ENCODE data around the gene DNAJC5. TPM values are rescaled to one million over a fixed set of nuclear protein-coding genes. Genes with fewer than 3 reads are reported as not detected.
A peak's percentile ranks its signal among the peaks of the same experiment; 100 is the strongest.
"Not testable (repeated sequence)": the region's sequence is repeated elsewhere in the genome, so short reads cannot be mapped to it uniquely, and the experiment has no call there.

DNAJC5 gene
- total RNA-seq, 2 experiments from 2014 or later: 19.4 to 19.5 TPM

DNA sequence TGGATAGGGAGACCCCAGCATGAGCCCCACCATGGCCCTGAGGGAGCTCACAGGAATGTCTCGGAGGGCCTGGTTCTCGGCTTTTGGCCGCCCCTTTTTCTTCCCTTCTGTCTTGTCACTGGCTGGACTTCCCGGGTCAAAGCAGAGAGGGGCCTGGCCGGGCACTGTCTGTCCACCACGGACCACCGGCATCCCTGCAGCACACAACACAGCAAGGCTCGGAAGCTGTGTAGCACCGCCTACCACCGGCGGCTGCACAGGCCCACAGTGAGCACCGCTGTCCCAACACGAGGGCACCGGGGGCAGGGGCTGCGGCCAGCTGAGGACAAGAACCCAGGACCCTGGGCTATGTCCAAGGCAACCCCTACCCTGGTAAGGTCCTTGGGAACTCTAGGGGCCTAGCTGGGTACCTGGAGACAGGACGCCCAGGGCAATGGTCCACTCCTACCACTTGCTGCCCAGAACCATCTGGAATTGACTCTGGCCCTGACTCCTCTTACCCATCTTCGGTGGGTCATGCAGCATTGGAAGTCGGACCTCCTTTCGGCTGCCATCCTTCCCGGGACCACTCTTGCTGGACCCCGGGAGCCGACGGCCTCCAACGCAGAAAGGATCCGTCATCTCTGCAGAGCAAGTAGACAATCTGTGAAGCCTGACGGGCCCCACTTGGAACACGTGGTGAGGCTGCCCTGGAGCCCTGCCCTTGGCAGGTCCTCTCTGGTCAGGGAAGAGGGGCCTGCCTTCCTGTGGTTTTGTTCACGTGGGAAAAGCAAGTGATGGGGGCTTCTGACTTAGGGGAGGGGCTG is 72.6 kb downstream of the DNAJC5 start:
- CTCF ChIA-PET: interaction anchor here (1.5 kb wide), 1 partner anchor 13 kb away, joined by 5 read pairs; the partner anchor contains the start of gene PRPF6
- H3K36me3 Mint-ChIP-seq (ENCODE audit: low read depth): peaks cover 4% of the 10 kb centered on the region
- peak overlapping the region; percentile 80 for H3K4me3 Mint-ChIP-seq
- no peaks in the 10 kb centered on the region for H3K27me3 Mint-ChIP-seq (ENCODE audit: low read depth)
- peaks cover 14% of the 10 kb centered on the region for H3K4me1 Mint-ChIP-seq (ENCODE audit: low read depth)
- peak; percentile 4 for DNase-seq
- intact Hi-C loops (cut with micrococcal nuclease): no loop called here
- no peak overlapping the region for H3K27ac Mint-ChIP-seq
- no peaks in the 10 kb centered on the region for H3K9me3 Mint-ChIP-seq

DNA sequence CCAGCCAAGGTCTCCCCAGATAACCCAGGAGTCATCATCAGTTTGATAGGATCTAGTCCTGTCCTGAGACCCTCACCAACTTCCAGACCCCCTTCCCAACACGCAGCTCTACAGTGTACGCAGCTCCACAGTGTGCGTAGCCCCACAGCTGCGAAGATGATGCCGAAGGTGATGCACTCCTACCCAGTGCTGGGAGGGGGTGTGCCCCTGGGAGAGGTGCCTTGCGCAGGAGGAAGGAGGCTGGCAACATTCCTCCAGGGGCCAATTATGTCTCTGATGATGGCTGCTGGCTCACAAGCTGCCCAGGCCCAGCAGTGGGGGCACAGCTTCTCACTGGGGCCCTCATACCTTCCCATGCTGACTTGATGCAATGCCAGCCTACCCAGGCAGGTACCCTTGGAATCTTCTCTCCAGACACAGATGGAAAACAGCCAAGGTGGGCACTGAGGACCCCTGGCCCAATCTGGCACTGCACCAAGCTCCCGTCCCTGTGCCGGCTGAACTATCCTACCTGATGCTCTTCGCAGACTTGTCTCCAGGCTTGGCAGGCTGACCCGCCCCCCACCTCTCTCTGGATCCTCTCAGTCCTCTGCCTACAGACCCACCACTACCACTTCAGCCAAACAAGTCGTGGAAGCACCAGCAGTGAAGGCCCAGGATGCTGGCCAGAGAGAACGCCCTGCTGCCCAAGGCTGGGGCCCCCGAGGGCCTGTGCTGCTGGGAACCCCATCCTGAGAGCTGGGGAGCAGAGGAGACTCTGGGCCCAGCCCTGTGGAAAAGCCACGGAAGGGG is 73.4 kb downstream of the DNAJC5 start:
- Mint-ChIP-seq H3K9me3 (no peaks in the 10 kb centered on the region), H3K36me3 (ENCODE audit: low read depth) (peaks cover 3% of the 10 kb centered on the region), H3K4me1 (ENCODE audit: low read depth) (peaks cover 15% of the 10 kb centered on the region), H3K4me3 (peak overlapping the region; percentile 80), H3K27me3 (ENCODE audit: low read depth) (no peaks in the 10 kb centered on the region), H3K27ac (peak overlapping the region; percentile 79)
- peak; percentile 4 for DNase-seq
- intact Hi-C loops (cut with micrococcal nuclease): no loop called here
- CTCF ChIA-PET: interaction anchor here (1.5 kb wide), 1 partner anchor 12 kb away, joined by 5 read pairs; the partner anchor contains the start of gene PRPF6

- CTCF ChIA-PET: no interaction called here
- Mint-ChIP-seq H3K27ac (peak overlapping the region; percentile 79), H3K9me3 (no peaks in the 10 kb centered on the region)
Observed at GRCh38 chr20:63968928-63969760, 74.2 kb downstream of the DNAJC5 start.

GRCh38 chr20:63969838-63970713 is 75.2 kb downstream of the DNAJC5 start, which contains the start of gene ZNF512B:
TSS of gene ZNF512B (minus strand) at chr20:63969930. CDS start at chr20:63967950, 1,980 bp downstream.
- Mint-ChIP-seq H3K27ac (peak within 1 kb of the TSS; percentile 79), H3K9me3 (no peaks in the 10 kb centered on the region), H3K36me3 (ENCODE audit: low read depth) (peaks cover 11% of the 10 kb centered on the region), H3K4me1 (ENCODE audit: low read depth) (peaks cover 21% of the 10 kb centered on the region), H3K4me3 (peak within 1 kb of the TSS; percentile 80), H3K27me3 (ENCODE audit: low read depth) (no peaks in the 10 kb centered on the region)
- CTCF ChIA-PET: no interaction called here
- intact Hi-C loops (cut with micrococcal nuclease): loop anchor here (2.0 kb wide), 1 partner anchor 389 kb away; no protein-coding TSS in a partner anchor
- peak; percentile 60 for DNase-seq

More at GRCh38 chr20:63968928-63969760, 74.2 kb downstream of the DNAJC5 start:
- H3K27me3 Mint-ChIP-seq (ENCODE audit: low read depth): no peaks in the 10 kb centered on the region
- H3K4me3 Mint-ChIP-seq: peak overlapping the region; percentile 80
- peaks cover 7% of the 10 kb centered on the region for H3K36me3 Mint-ChIP-seq (ENCODE audit: low read depth)
- H3K4me1 Mint-ChIP-seq (ENCODE audit: low read depth): peaks cover 20% of the 10 kb centered on the region
- DNase-seq: peak; percentile 43
- intact Hi-C loops (cut with micrococcal nuclease): no loop called here

DNA sequence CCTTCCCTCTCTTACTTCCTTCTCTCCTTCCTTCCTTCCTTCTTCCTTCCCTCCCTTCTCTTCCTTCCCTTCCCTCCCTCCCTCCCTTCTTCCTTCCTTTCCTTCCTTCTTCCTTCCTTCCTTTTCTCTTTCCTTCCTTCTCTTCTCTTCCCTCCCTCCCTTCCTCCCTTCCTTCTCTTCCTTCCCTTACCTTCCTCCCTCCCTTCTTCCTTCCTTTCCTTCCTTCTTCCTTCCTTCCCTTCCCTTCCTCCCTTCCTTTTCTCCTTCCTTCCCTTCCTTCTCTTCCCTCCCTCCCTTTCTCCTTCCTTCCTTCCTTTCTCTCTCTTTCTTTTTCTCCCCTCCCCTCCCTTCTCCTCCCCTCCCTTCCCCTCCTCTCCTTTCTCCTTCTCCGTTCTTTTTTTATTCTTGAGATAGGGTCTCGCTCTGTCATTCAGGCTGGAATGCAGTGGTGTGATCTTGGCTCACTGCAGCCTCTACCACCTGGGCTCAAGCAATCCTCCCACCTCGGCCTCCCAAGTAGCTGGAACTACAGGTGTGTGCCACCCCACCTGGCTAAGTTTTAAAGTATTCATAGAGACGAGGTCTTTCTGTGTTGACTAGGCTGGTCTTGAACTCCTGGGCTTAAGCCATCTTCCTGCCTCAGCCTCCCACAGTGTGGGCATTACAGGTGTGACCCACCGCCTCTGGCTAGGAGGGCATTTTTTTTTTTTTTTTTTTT is 75.9 kb downstream of the DNAJC5 start:
- Mint-ChIP-seq H3K36me3 (ENCODE audit: low read depth) (peaks cover 11% of the 10 kb centered on the region), H3K27me3 (ENCODE audit: low read depth) (no peaks in the 10 kb centered on the region), H3K27ac (no peak overlapping the region), H3K4me3 (peak overlapping the region; percentile 62), H3K4me1 (ENCODE audit: low read depth) (peaks cover 21% of the 10 kb centered on the region), H3K9me3 (no peaks in the 10 kb centered on the region)
- intact Hi-C loops (cut with micrococcal nuclease): loop anchor here (2.0 kb wide), 1 partner anchor 390 kb away; no protein-coding TSS in a partner anchor
- no peak for DNase-seq
- CTCF ChIA-PET: no interaction called here

DNA sequence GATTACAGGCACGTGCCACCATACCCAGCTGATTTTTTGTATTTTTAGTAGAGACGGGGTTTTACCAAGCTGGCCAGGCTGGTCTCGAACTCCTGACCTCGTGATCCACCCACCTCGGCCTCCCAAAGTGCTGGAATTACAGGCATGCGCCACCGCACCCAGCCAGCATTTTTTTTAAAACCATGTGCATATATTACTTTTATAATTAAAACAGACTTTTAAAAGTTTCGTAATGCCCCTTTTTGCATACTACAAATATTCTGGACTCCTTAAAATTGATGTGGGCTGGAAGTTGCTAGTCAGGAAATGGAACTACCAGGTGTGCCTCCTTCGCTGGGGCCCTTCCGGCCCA is 77.0 kb downstream of the DNAJC5 start:
- Mint-ChIP-seq H3K4me1 (ENCODE audit: low read depth) (peaks cover 30% of the 10 kb centered on the region), H3K36me3 (ENCODE audit: low read depth) (peaks cover 20% of the 10 kb centered on the region)
- DNase-seq; H3K27me3 Mint-ChIP-seq (ENCODE audit: low read depth); H3K4me3 Mint-ChIP-seq; H3K27ac Mint-ChIP-seq; CTCF ChIA-PET; H3K9me3 Mint-ChIP-seq: not testable (repeated sequence)
- intact Hi-C loops (cut with micrococcal nuclease): loop anchor here (2.0 kb wide), 1 partner anchor 391 kb away; no protein-coding TSS in a partner anchor

DNA sequence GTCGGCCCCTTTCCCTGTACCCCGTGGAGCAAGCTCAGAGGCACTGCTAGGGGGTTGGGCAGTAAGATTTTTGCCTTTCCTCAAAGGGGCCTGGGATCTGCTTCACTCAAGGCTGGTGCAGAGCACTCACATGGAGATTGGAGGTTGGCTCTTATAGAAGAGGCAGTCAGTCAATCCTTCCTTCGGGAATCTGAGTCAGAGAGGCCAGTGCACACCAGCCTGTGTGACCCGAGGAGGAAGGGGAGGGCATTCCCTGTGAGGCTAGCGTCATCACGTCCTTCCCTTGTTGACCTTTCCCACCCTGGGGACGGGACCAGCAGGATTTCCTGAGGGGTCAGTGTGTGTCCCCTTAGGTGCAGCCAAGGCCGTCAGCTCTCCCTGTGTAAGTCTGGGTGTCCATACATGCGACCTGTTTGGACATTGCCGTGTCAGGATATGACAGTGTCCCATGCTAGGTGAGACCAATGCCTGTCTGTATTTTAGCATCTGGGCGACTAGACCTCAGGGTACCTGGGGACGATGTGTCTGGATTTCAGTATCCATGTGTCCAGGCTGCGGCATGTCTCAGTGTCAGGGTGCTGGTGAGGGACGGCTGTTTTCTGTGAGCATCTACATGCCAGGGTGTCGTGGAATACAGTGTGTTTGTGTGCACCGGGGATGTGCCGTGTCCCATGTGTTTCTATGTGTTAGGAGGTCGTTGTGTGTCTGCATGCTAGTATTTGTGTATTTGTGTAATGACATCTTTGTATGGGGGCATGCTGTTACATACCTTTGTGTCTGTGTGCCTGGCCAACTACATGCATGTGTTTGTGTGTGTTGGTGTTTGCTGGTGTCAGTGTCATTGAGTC is 77.6 kb downstream of the DNAJC5 start:
- intact Hi-C loops (cut with micrococcal nuclease): loop anchor here (1.0 kb wide), 1 partner anchor 63 kb away; no protein-coding TSS in a partner anchor
- Mint-ChIP-seq H3K27me3 (ENCODE audit: low read depth) (no peaks in the 10 kb centered on the region), H3K4me3 (no peak overlapping the region), H3K9me3 (no peaks in the 10 kb centered on the region), H3K27ac (no peak overlapping the region), H3K36me3 (ENCODE audit: low read depth) (peaks cover 23% of the 10 kb centered on the region), H3K4me1 (ENCODE audit: low read depth) (peaks cover 36% of the 10 kb centered on the region)
- DNase-seq: no peak
- CTCF ChIA-PET: interaction anchor here (1.1 to 2.1 kb wide), 5 partner anchors 39 to 184 kb away, joined by 3 to 6 read pairs (median 5); partner anchors contain the start of gene TPD52L2

- CTCF ChIA-PET: interaction anchor here (1.0 to 2.1 kb wide), 15 partner anchors 19 to 476 kb away, joined by 3 to 10 read pairs (median 4); partner anchors contain the start of gene TPD52L2
- no peak for DNase-seq
- no peaks in the 10 kb centered on the region for H3K27me3 Mint-ChIP-seq (ENCODE audit: low read depth)
- H3K4me1 Mint-ChIP-seq (ENCODE audit: low read depth): peaks cover 42% of the 10 kb centered on the region
- no peak overlapping the region for H3K27ac Mint-ChIP-seq
- intact Hi-C loops (cut with micrococcal nuclease): loop anchor here (1.0 kb wide), 1 partner anchor 64 kb away; no protein-coding TSS in a partner anchor
- no peak overlapping the region for H3K4me3 Mint-ChIP-seq
- no peaks in the 10 kb centered on the region for H3K9me3 Mint-ChIP-seq
- H3K36me3 Mint-ChIP-seq (ENCODE audit: low read depth): peaks cover 23% of the 10 kb centered on the region
Observed at GRCh38 chr20:63973160-63973479, 78.2 kb downstream of the DNAJC5 start.

DNA sequence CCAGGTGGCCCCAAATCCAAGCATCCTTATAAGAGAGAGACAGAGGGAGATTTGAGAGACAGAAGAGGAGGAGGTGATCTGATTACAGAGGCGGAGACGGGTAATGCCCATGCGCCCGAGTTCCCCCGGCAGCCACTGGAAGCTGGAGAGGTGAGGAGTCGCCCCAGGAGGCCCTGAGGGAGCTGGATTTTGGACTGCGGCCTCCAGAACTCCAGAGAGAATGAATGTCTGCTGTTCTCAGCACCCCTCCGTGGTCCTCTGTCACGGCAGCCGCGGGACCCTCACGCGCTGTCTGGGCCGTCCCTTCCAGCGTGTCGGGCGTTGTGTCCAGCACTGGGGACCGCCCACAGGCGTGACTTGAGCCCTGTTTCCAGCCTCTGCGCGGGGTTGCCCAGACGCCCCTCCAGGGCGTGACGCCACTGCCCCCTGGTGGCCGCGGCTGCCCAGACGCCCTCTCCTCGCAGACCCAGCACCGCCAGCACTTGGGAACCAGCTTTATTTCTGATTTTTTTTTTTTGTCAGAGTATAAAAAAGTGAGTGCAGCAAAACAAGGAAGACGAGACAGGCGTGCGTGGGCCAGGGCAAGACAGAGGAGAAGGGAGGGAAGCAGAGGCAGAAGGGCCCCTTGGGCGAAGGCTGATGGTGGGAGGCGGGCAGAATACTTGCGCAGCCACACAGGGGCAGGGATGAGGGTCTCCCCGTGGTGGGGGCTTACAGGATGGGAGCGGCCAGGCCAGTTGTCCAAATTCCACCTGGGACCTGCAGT is 78.9 kb downstream of the DNAJC5 start:
- Mint-ChIP-seq H3K9me3 (no peaks in the 10 kb centered on the region), H3K27me3 (ENCODE audit: low read depth) (no peaks in the 10 kb centered on the region), H3K4me1 (ENCODE audit: low read depth) (peaks cover 41% of the 10 kb centered on the region), H3K27ac (peak overlapping the region; percentile 15), H3K36me3 (ENCODE audit: low read depth) (peaks cover 21% of the 10 kb centered on the region), H3K4me3 (no peak overlapping the region)
- intact Hi-C loops (cut with micrococcal nuclease): loop anchor here (1.0 kb wide), 4 partner anchors 65 to 436 kb away; no protein-coding TSS in a partner anchor
- CTCF ChIA-PET: interaction anchor here (0.6 to 2.1 kb wide), 20 partner anchors 12 to 477 kb away, joined by 3 to 10 read pairs (median 4); partner anchors contain the start of gene TPD52L2
- peak; percentile 79 for DNase-seq
